Activated T-cell treated with anti-CD3 and anti-CD28 coated beads for 24 hours (primary cell): Measurements from ENCODE around the gene APH1A.
A peak's percentile ranks its signal among the peaks of the same experiment; 100 is the strongest.
"Not testable (repeated sequence)": the region's sequence is repeated elsewhere in the genome, so short reads cannot be mapped to it uniquely, and the experiment has no call there.

Source experiments
- DNase-seq: peaks from one replicate; pipeline ENCODE4 v3.0.0-alpha.2; 2020; ENCODE audit warnings: low read depth

Gene APH1A

GRCh38 chr1:150233359-150234308 is 35.2 kb downstream of the APH1A start:
- DNase-seq = peak; percentile 31

DNA sequence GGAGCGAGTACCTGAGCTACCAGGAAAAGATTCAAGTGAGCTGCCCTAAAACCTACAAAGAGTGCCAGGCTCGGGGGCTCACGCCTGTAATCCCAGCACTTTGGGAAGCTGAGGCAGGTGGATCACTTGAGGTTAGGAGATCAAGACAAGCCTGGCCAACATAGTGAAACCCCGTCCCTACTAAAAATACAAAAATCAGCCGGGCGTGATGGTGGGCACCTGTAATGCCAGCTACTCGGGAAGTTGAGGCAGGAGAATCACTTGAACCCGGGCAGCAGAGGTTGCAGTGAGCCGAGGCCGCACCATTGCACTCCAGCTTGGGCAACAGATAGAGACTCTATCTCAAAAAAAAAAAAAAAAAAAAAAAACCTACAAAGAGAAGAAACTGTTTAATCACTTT is 35.9 kb downstream of the APH1A start:
- not testable (repeated sequence) for DNase-seq

DNA sequence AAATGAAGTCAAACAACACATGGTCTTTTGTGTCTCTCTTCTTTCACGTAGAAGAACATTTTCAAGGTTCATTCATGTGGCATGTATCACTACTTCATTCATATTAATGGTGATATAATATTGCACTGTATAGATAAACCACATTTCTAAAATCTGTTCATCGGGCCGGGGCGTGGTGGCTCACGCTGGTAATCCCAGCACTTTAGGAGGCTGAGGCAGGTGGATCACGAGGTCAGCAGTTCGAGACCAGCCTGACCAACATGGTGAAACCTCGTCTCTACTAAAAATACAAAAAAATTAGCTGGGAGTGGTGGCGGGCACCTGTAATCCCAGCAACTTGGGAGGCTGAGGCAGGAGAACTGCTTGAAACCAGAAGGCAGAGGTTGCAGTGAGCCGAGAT is 40.6 kb downstream of the APH1A start:
- not testable (repeated sequence) for DNase-seq

DNA sequence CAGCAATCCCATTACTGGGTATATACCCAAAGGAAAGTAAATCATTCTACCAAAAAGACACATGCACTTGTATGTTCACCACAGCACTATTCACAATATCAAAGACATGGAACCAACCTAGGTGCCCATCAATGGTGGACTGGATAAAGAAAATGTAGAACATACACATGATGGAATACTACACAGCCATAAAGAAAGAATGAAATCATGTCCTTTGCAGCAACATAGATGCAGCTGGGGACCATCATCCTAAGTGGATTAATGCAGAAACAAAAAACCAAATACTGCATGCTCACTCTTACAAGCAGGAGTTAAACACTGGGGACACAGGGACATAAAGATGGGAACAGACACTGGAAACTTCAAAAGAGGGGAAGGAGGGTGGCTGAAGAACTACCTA is 41.6 kb downstream of the APH1A start:
- no peak for DNase-seq

- DNase-seq = no peak
Observed at GRCh38 chr1:150226486-150226885, 42.3 kb downstream of the APH1A start.

GRCh38 chr1:150225546-150225945 is 43.3 kb downstream of the APH1A start:
- no peak for DNase-seq

GRCh38 chr1:150224983-150225382 is 43.8 kb downstream of the APH1A start:
- DNase-seq = no peak

DNA sequence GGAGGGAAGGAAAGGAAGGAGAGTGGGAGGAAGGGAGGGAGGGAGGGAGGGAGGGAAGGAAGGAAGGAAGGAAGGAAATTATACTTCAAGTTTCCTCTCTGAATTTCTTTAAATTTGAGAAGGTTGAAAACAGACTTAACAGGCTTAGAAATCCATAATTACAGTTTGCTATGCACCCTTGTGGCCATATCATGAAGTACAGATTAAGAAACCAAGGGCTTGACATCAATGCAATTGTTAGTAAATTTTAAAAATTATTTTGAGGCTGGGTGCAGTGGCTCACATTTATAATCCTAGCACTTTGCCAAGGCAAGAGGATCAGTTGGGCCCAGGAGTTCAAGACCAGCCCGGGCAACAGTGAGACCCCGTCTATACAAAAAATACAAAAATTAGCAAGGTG is 47.3 kb downstream of the APH1A start:
- DNase-seq = no peak

DNA sequence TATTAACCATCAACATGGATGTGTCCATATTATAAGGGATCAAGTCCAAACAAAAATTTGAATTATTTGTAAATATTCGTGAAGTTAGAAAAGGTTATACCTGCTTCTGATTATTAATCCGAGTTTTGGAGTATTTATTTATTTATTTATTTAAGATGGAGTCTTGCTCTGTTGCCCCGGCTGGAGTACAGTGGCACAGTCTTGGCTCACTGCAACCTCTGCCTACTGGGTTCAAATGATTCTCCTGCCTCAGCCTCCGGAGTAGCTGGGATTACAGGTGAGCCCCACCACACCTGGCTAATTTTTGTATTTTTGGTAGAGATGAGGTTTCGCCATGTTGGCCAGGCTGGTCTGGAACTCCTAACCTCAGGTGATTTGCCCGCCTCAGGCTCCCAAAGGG is 53.0 kb downstream of the APH1A start:
- DNase-seq = not testable (repeated sequence)
